Measurements from ENCODE around the gene MAVS. TPM values are rescaled to one million over a fixed set of nuclear protein-coding genes. Genes with fewer than 3 reads are reported as not detected.

The MAVS gene
- total RNA-seq, 4 donors from 2014 or later: 17.2 to 28.2 (median 27.1) TPM

- no peak for DNase-seq (ENCODE audit: low spot score in 2 of 2)
- intact Hi-C loops (cut with DNase I; ENCODE audit: low total_unique reads): loop anchor here (2.0 kb wide), 1 partner anchor 34 kb away; the partner anchor contains the start of gene CENPB
- peak overlapping the region; percentile 54 for H3K4me3 ChIP-seq (ENCODE audit: low read depth, poor library complexity, severe bottlenecking)
- WGBS, 2 donors: 30 to 31% methylated on average over 20 of the region's 20 CpGs
- no peak for TF ChIP-seq CTCF (IDR thresholded peaks at IDR 0.05)
- no peak for TF ChIP-seq POLR2A (IDR thresholded peaks at IDR 0.05)
These were observed 25.5 kb upstream of the MAVS start for GRCh38 chr20:3820901-3821727.

DNA sequence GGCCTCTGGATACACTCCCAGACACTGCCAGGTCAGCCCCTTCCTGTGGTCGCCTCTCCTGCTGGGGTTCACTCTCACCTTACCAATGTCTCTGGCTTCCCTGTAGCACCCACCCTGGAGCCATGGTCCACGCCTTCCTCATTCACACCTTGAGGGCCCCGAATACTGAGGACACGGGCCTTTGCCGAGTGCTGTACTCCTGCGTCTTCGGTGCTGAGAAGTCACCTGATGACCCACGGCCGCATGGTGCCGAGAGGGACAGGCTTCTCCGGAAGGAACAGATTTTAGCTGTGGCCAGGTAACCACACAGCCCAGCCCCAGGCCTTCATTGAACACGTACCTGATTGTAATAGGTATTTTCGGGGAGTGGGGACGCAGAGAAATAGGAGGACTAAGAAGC is 24.6 kb upstream of the MAVS start:
- intact Hi-C loops (cut with DNase I; ENCODE audit: low total_unique reads): loop anchor here (2.0 kb wide), 1 partner anchor 35 kb away; the partner anchor contains the start of gene CENPB
- no peak for DNase-seq (ENCODE audit: low spot score in 2 of 2)
- WGBS, 2 donors: 91 to 92% methylated on average over 14 of the region's 14 CpGs

DNA sequence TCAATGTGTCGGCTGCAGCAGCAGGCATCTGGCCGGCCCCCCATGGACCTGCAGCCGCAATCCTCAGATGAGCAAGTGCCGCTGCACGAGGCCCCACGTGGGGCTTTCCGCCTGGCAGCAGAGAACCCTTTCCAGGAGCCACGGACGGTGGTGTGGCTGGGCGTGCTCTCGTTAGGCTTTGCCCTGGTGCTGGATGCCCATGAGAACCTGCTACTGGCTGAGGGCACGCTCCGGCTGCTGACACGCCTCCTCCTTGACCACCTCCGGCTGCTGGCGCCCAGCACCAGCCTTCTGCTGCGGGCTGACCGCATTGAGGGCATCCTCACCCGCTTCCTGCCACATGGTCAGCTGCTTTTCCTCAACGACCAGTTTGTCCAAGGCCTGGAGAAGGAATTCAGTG is 22.8 kb upstream of the MAVS start:
- no peak for DNase-seq (ENCODE audit: low spot score in 2 of 2)
- intact Hi-C loops (cut with DNase I; ENCODE audit: low total_unique reads): no loop called here
- 89 to 92% methylated on average over 14 of the region's 20 CpGs for WGBS, 2 donors
- TF ChIP-seq CTCF (IDR thresholded peaks at IDR 0.05) (no peak), POLR2A (IDR thresholded peaks at IDR 0.05) (no peak)
- H3K4me3 ChIP-seq (ENCODE audit: low read depth, poor library complexity, severe bottlenecking): no peak overlapping the region

More for the DNA sequence above, 24.6 kb upstream of the MAVS start:
- TF ChIP-seq CTCF (IDR thresholded peaks at IDR 0.05): no peak
- TF ChIP-seq POLR2A (IDR thresholded peaks at IDR 0.05): no peak
- H3K4me3 ChIP-seq (ENCODE audit: low read depth, poor library complexity, severe bottlenecking): no peak overlapping the region

DNA sequence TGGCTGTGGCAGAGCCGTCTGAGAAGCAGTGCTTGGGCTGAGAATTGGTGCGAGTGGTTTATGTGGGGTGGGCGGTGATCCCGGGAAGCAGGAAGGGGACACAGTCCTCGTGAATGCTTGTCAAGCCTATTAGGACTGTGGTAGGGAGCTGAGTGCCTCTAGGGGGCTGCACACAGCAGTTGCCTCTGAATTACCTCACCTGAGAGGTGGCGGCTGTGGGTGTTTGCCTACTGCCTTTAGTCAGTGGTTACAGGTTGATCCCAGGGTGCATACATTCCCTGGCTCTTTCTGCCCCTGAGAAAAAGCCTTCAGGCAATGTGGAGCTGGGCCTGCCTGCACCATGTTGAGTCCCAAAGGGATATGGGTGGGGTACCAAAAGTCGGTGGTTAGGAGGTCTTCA is 21.1 kb upstream of the MAVS start:
- DNase-seq (ENCODE audit: low spot score in 2 of 2): no peak
- intact Hi-C loops (cut with DNase I; ENCODE audit: low total_unique reads): no loop called here
- 78 to 81% methylated on average over 7 of the region's 7 CpGs for WGBS, 2 donors

GRCh38 chr20:3826420-3826819 is 20.2 kb upstream of the MAVS start:
- WGBS, 2 donors: 71 to 80% methylated on average over 4 of the region's 4 CpGs
- TF ChIP-seq CTCF (IDR thresholded peaks at IDR 0.05): no peak
- no peak for TF ChIP-seq POLR2A (IDR thresholded peaks at IDR 0.05)
- intact Hi-C loops (cut with DNase I; ENCODE audit: low total_unique reads): no loop called here
- DNase-seq (ENCODE audit: low spot score in 2 of 2): no peak
- no peak overlapping the region for H3K4me3 ChIP-seq (ENCODE audit: low read depth, poor library complexity, severe bottlenecking)

More for the DNA sequence above, 21.1 kb upstream of the MAVS start:
- H3K4me3 ChIP-seq (ENCODE audit: low read depth, poor library complexity, severe bottlenecking): no peak overlapping the region
- TF ChIP-seq POLR2A (IDR thresholded peaks at IDR 0.05) (no peak), CTCF (IDR thresholded peaks at IDR 0.05) (no peak)
